ENCODE results near the gene PIK3R1.

The PIK3R1 gene

GRCh38 chr5:68240771-68241170, 25.2 kb downstream of the PIK3R1 start:
- no peak for DNase-seq (ENCODE audit: low read depth)
- H3K4me1 ChIP-seq (ENCODE audit: control insufficient read depth, insufficient read depth, low read length), result peaks cover 84% of the 10 kb centered on the region
- no peak overlapping the region for H3K4me3 ChIP-seq (ENCODE audit: low read length)
- H3K36me3 ChIP-seq (ENCODE audit: control insufficient read depth, insufficient read depth, low read length, severe bottlenecking), result peaks cover 17% of the 10 kb centered on the region
- H3K27me3 ChIP-seq (replicated peaks; ENCODE audit: control insufficient read depth, insufficient read depth, low read length), result no peaks in the 10 kb centered on the region
- H3K9me3 ChIP-seq (ENCODE audit: control insufficient read depth, low read length), result no peaks in the 10 kb centered on the region
- H3K9ac ChIP-seq (ENCODE audit: low read length), result peak overlapping the region; percentile 50

GRCh38 chr5:68242743-68243142, 27.2 kb downstream of the PIK3R1 start:
- H3K9ac ChIP-seq (ENCODE audit: low read length), result no peak overlapping the region
- H3K4me3 ChIP-seq (ENCODE audit: low read length), result peak overlapping the region; percentile 2
- peak; percentile 67 for DNase-seq (ENCODE audit: low read depth)
- peaks cover 16% of the 10 kb centered on the region for H3K36me3 ChIP-seq (ENCODE audit: control insufficient read depth, insufficient read depth, low read length, severe bottlenecking)
- H3K27me3 ChIP-seq (replicated peaks; ENCODE audit: control insufficient read depth, insufficient read depth, low read length), result no peaks in the 10 kb centered on the region
- no peaks in the 10 kb centered on the region for H3K9me3 ChIP-seq (ENCODE audit: control insufficient read depth, low read length)
- H3K4me1 ChIP-seq (ENCODE audit: control insufficient read depth, insufficient read depth, low read length), result peaks cover 80% of the 10 kb centered on the region

DNA sequence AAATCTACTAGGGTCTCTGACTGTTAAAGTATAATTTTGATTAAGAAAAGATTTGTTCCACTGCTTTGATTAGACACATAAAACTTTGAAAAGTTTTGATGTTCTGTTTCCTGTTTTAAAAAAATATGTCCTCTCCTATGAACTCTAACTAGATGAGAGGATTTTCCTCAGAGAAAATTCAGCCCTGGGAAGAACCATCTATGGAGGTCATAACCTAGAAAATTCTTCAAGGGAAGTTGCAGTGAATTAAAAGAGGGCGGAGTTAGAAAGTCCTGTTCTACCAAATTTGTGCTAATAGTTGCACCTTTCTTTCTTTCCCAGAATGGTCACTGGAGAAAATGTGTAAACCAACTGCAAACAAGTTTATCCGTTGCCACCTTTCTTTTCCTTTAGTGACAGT, 27.7 kb downstream of the PIK3R1 start:
- no peak overlapping the region for H3K4me3 ChIP-seq (ENCODE audit: low read length)
- no peak overlapping the region for H3K9ac ChIP-seq (ENCODE audit: low read length)
- DNase-seq (ENCODE audit: low read depth), result no peak
- no peaks in the 10 kb centered on the region for H3K27me3 ChIP-seq (replicated peaks; ENCODE audit: control insufficient read depth, insufficient read depth, low read length)
- no peaks in the 10 kb centered on the region for H3K9me3 ChIP-seq (ENCODE audit: control insufficient read depth, low read length)
- peaks cover 16% of the 10 kb centered on the region for H3K36me3 ChIP-seq (ENCODE audit: control insufficient read depth, insufficient read depth, low read length, severe bottlenecking)
- peaks cover 75% of the 10 kb centered on the region for H3K4me1 ChIP-seq (ENCODE audit: control insufficient read depth, insufficient read depth, low read length)

- no peak overlapping the region for H3K4me3 ChIP-seq (ENCODE audit: low read length)
- DNase-seq (ENCODE audit: low read depth), result no peak
- H3K4me1 ChIP-seq (ENCODE audit: control insufficient read depth, insufficient read depth, low read length), result peaks cover 72% of the 10 kb centered on the region
These were observed 28.1 kb downstream of the PIK3R1 start for GRCh38 chr5:68243681-68244080.

DNA sequence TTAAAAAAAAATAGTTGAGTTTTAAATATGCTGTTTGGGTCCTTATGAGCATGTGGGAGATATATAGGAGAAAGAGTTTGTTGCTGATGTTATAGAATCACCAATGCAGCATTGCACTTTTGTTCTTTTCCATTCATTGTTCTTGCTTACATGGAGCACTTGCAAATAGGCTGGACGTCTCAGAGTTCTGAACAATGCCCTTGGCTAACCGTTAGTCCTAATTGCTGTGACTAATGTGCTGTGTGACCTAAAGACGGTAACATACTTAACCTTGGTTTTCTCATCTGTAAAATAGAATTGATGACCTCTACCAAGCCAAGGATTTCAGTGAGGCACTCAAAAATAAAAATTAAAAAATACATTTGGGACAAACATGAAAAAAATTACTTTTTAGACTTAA, 29.8 kb downstream of the PIK3R1 start:
- Histone ChIP-seq H3K9me3 (ENCODE audit: control insufficient read depth, low read length) (no peaks in the 10 kb centered on the region), H3K4me3 (ENCODE audit: low read length) (no peak overlapping the region), H3K4me1 (ENCODE audit: control insufficient read depth, insufficient read depth, low read length) (peaks cover 66% of the 10 kb centered on the region), H3K27me3 (replicated peaks; ENCODE audit: control insufficient read depth, insufficient read depth, low read length) (no peaks in the 10 kb centered on the region), H3K36me3 (ENCODE audit: control insufficient read depth, insufficient read depth, low read length, severe bottlenecking) (peaks cover 26% of the 10 kb centered on the region), H3K9ac (ENCODE audit: low read length) (no peak overlapping the region)
- DNase-seq (ENCODE audit: low read depth), result no peak

More at GRCh38 chr5:68243681-68244080, 28.1 kb downstream of the PIK3R1 start:
- Histone ChIP-seq H3K9ac (ENCODE audit: low read length) (no peak overlapping the region), H3K27me3 (replicated peaks; ENCODE audit: control insufficient read depth, insufficient read depth, low read length) (no peaks in the 10 kb centered on the region), H3K36me3 (ENCODE audit: control insufficient read depth, insufficient read depth, low read length, severe bottlenecking) (peaks cover 20% of the 10 kb centered on the region), H3K9me3 (ENCODE audit: control insufficient read depth, low read length) (no peaks in the 10 kb centered on the region)

DNA sequence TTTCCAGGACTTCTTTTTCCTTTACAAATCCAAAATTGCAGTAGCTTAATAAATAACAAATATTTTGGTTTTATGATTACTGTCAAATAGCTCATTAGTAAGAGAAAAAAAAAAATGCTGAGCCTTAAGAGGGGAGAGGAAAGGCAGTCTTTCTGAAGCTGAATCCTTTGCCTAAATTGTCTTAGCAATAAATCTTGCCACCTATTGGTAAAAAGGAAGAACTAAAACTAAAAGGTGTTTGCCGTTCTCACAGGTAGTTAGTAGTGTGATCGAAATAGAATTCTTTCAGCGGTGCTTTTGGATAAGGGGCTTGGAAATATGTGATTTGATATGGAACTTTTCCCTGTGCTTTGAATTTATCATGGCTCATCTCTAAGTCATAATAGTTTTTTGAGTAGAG, 31.2 kb downstream of the PIK3R1 start:
- no peak overlapping the region for H3K9ac ChIP-seq (ENCODE audit: low read length)
- H3K36me3 ChIP-seq (ENCODE audit: control insufficient read depth, insufficient read depth, low read length, severe bottlenecking), result peaks cover 21% of the 10 kb centered on the region
- H3K27me3 ChIP-seq (replicated peaks; ENCODE audit: control insufficient read depth, insufficient read depth, low read length), result no peaks in the 10 kb centered on the region
- H3K4me1 ChIP-seq (ENCODE audit: control insufficient read depth, insufficient read depth, low read length), result peaks cover 66% of the 10 kb centered on the region
- no peak overlapping the region for H3K4me3 ChIP-seq (ENCODE audit: low read length)
- no peak for DNase-seq (ENCODE audit: low read depth)
- no peaks in the 10 kb centered on the region for H3K9me3 ChIP-seq (ENCODE audit: control insufficient read depth, low read length)

- H3K9me3 ChIP-seq (ENCODE audit: control insufficient read depth, low read length), result no peaks in the 10 kb centered on the region
- H3K36me3 ChIP-seq (ENCODE audit: control insufficient read depth, insufficient read depth, low read length, severe bottlenecking), result peaks cover 15% of the 10 kb centered on the region
- H3K9ac ChIP-seq (ENCODE audit: low read length), result no peak overlapping the region
- H3K27me3 ChIP-seq (replicated peaks; ENCODE audit: control insufficient read depth, insufficient read depth, low read length), result no peaks in the 10 kb centered on the region
- H3K4me1 ChIP-seq (ENCODE audit: control insufficient read depth, insufficient read depth, low read length), result peaks cover 66% of the 10 kb centered on the region
- no peak for DNase-seq (ENCODE audit: low read depth)
- H3K4me3 ChIP-seq (ENCODE audit: low read length), result no peak overlapping the region
These were observed 32.1 kb downstream of the PIK3R1 start for GRCh38 chr5:68247627-68248026.

GRCh38 chr5:68248896-68249295, 33.3 kb downstream of the PIK3R1 start:
- Histone ChIP-seq H3K9me3 (ENCODE audit: control insufficient read depth, low read length) (no peaks in the 10 kb centered on the region), H3K4me1 (ENCODE audit: control insufficient read depth, insufficient read depth, low read length) (peaks cover 68% of the 10 kb centered on the region), H3K9ac (ENCODE audit: low read length) (no peak overlapping the region), H3K27me3 (replicated peaks; ENCODE audit: control insufficient read depth, insufficient read depth, low read length) (no peaks in the 10 kb centered on the region), H3K4me3 (ENCODE audit: low read length) (no peak overlapping the region), H3K36me3 (ENCODE audit: control insufficient read depth, insufficient read depth, low read length, severe bottlenecking) (peaks cover 15% of the 10 kb centered on the region)
- no peak for DNase-seq (ENCODE audit: low read depth)

- Histone ChIP-seq H3K4me3 (ENCODE audit: low read length) (no peak overlapping the region), H3K4me1 (ENCODE audit: control insufficient read depth, insufficient read depth, low read length) (peaks cover 70% of the 10 kb centered on the region), H3K9me3 (ENCODE audit: control insufficient read depth, low read length) (no peaks in the 10 kb centered on the region), H3K27me3 (replicated peaks; ENCODE audit: control insufficient read depth, insufficient read depth, low read length) (no peaks in the 10 kb centered on the region), H3K9ac (ENCODE audit: low read length) (no peak overlapping the region), H3K36me3 (ENCODE audit: control insufficient read depth, insufficient read depth, low read length, severe bottlenecking) (peaks cover 15% of the 10 kb centered on the region)
- DNase-seq (ENCODE audit: low read depth), result no peak
These were observed 34.0 kb downstream of the PIK3R1 start for GRCh38 chr5:68249520-68249919.

- no peak for DNase-seq (ENCODE audit: low read depth)
- Histone ChIP-seq H3K4me3 (ENCODE audit: low read length) (peak overlapping the region; percentile 43), H3K4me1 (ENCODE audit: control insufficient read depth, insufficient read depth, low read length) (peaks cover 70% of the 10 kb centered on the region), H3K9me3 (ENCODE audit: control insufficient read depth, low read length) (no peaks in the 10 kb centered on the region), H3K36me3 (ENCODE audit: control insufficient read depth, insufficient read depth, low read length, severe bottlenecking) (peaks cover 13% of the 10 kb centered on the region), H3K9ac (ENCODE audit: low read length) (peak overlapping the region; percentile 44), H3K27me3 (replicated peaks; ENCODE audit: control insufficient read depth, insufficient read depth, low read length) (no peaks in the 10 kb centered on the region)
These were observed 35.2 kb downstream of the PIK3R1 start for GRCh38 chr5:68250661-68251298.

DNA sequence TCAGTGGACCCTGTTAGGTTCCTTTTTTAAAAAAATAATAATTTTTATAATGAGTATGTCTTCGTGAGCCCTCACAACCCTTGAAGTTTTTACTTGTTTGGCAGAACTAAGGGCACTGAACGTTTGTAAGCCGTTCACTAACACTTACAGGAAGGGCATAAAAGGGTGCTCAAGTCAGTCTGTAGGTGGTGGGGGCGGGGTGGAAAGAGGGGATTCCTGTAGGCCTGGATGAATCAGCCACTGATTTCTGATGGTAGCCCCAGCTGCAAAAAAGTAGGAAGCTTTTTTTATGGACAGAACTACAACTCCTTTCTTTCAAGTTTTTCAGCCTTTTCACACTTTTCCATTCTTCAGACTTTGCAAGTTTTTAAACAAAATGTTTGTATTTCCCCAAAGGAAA, 35.8 kb downstream of the PIK3R1 start:
- peak overlapping the region; percentile 41 for H3K4me3 ChIP-seq (ENCODE audit: low read length)

More for the DNA sequence above, 35.8 kb downstream of the PIK3R1 start:
- Histone ChIP-seq H3K27me3 (replicated peaks; ENCODE audit: control insufficient read depth, insufficient read depth, low read length) (no peaks in the 10 kb centered on the region), H3K9ac (ENCODE audit: low read length) (peak overlapping the region; percentile 44), H3K36me3 (ENCODE audit: control insufficient read depth, insufficient read depth, low read length, severe bottlenecking) (peaks cover 10% of the 10 kb centered on the region), H3K4me1 (ENCODE audit: control insufficient read depth, insufficient read depth, low read length) (peaks cover 70% of the 10 kb centered on the region), H3K9me3 (ENCODE audit: control insufficient read depth, low read length) (no peaks in the 10 kb centered on the region)
- DNase-seq (ENCODE audit: low read depth), result no peak

Measured in adipocyte (in vitro differentiated cells).